HUES6 (cell line): Measurements from ENCODE around the gene SLC38A11.

ENCODE experiments used
- H3K27ac ChIP-seq: 2 replicates; pipeline ENCODE4 v1.7.0; 2013; ENCODE audit warnings: low read depth, mild to moderate bottlenecking, low read length, inconsistent platforms
- H3K27me3 ChIP-seq: 2 replicates; pipeline ENCODE4 v1.6.1; 2013; ENCODE audit warnings: low read length; ENCODE audit not compliant: control insufficient read depth, insufficient read depth
- H3K36me3 ChIP-seq: 2 replicates; pipeline ENCODE4 v1.6.1; 2013; ENCODE audit warnings: low read length; ENCODE audit not compliant: control insufficient read depth, insufficient read depth
- H3K4me1 ChIP-seq: 2 replicates; pipeline ENCODE4 v1.6.1; 2013; ENCODE audit warnings: low read length; ENCODE audit not compliant: control insufficient read depth, insufficient read depth
- H3K4me3 ChIP-seq: 2 replicates; pipeline ENCODE4 v1.5.1; 2013; ENCODE audit warnings: low read depth, low read length
- H3K9ac ChIP-seq: one replicate; pipeline ENCODE4 v1.6.1; 2013; ENCODE audit warnings: mild to moderate bottlenecking, low read length
- H3K9me3 ChIP-seq: 2 replicates; pipeline ENCODE4 v1.6.1; 2013; ENCODE audit warnings: low read depth, low read length; ENCODE audit not compliant: control insufficient read depth, insufficient read depth

Gene SLC38A11

DNA sequence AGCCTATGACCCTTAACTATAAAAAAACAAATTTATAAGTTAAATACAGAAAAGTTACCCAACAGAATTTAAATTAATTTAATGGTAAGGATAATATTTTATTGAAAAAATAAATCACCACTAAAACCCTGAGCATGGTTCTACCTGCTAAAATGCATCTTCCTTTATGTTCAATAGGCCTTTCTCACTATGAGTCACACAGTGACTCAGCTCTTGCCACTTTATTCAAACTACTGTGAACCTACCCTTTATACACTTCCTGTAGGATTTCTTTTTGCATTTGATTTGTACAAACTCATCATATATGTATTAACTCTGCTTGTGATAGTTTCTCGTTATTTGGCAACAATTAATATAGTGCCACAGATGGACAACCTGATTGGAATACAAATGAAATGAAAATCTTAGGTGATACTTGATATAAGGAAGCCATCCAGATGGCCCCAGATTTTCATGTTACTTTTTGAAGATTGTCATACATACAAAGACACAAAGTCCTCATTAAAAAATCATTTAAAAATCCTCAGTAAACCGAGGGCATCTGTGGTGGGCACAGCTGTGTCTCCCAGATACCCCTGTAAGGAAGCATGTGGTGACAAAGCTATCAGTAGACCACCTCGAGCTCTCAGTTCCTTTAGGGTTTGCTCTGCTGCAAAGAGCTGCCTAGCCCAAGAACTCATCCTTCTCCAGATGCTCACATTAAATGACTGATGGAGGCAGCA lies 58.5 kb downstream of the SLC38A11 start:
- Histone ChIP-seq H3K9me3 (no peaks in the 10 kb centered on the region), H3K36me3 (no peaks in the 10 kb centered on the region), H3K4me1 (peaks cover 15% of the 10 kb centered on the region), H3K4me3 (no peak overlapping the region), H3K9ac (no peak overlapping the region), H3K27ac (no peak overlapping the region), H3K27me3 (no peaks in the 10 kb centered on the region)

DNA sequence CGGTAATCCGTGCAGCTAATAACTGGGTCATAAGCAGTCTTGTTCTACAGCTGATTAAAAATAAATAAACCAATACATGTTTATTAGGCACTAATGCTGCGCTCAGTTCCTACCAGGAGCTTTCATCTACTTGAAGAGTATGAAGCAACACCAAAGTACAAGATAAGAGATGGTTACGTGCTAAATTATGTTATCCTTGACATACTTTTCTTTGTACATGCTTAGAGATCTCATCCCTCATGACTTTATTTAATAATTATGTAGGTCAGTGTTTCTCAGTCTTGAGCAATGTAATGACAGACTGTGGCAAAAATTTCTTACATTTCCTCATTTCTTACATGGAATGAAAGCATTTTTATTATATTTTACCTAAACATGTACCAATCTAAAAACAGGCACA lies 59.1 kb downstream of the SLC38A11 start:
- Histone ChIP-seq H3K27ac (no peak overlapping the region), H3K27me3 (no peaks in the 10 kb centered on the region), H3K4me3 (no peak overlapping the region), H3K9ac (no peak overlapping the region), H3K9me3 (no peaks in the 10 kb centered on the region), H3K4me1 (peaks cover 15% of the 10 kb centered on the region), H3K36me3 (no peaks in the 10 kb centered on the region)

DNA sequence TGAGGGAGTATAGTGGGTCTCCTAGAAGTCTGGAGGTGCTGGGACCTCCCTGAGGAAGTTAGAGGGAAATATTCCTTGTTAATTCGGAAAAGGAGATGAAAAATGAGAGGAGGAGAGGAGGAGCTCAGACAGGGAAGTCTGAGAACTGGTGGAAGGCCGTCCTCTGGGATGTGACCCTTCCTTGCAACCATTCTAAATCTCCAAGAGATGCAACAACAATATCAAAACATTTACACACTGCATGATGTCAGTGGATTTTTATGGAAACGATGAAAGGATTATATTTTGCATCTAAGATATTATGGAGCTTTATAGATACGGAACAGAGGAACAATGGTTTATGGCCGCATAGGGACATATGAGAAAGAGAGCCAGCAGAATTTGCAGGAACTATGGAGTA lies 63.9 kb downstream of the SLC38A11 start:
- Histone ChIP-seq H3K36me3 (no peaks in the 10 kb centered on the region), H3K27ac (no peak overlapping the region), H3K9ac (no peak overlapping the region), H3K9me3 (no peaks in the 10 kb centered on the region), H3K4me3 (no peak overlapping the region), H3K4me1 (no peaks in the 10 kb centered on the region), H3K27me3 (no peaks in the 10 kb centered on the region)

DNA sequence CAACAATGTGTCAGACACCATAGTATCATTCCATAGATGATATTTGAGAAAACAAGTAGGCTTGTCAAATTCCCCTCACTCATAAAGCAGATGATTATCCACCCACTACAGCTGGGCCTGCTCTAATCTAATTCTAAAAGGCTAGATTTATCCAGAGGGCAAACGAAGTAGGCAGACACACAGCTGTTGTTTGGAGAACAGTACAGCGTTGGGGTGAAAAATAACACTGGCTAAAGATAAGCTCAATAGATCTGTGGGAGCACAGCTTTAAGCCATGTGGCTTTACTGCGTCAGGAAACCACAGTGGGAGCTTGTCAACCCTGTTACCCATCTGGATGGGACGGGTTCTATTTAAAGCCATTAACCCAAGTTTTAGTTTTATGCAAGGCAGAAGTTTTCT lies 64.8 kb downstream of the SLC38A11 start:
- Histone ChIP-seq H3K9me3 (no peaks in the 10 kb centered on the region), H3K9ac (no peak overlapping the region), H3K27ac (no peak overlapping the region), H3K27me3 (no peaks in the 10 kb centered on the region), H3K36me3 (no peaks in the 10 kb centered on the region), H3K4me3 (no peak overlapping the region), H3K4me1 (no peaks in the 10 kb centered on the region)

DNA sequence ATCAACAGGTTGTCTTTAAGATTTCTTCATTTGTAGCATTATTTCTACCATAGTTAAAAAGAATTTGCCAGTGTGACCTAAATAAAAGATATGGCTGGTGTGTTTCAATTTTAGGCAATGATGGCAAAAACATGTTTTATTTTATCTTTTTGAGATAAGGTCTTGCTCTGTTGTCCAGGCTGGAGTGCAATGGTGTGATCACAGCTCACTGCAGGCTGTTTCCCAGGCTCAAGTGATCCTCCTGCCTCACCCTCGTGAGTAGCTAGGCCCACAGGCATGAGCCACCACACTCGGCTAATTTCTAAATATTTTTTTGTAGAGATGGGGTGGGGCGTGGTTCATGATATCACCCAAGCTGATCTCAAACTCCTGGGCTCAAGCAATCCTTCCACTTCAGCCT lies 66.7 kb downstream of the SLC38A11 start:
- Histone ChIP-seq H3K9me3 (no peaks in the 10 kb centered on the region), H3K27ac (no peak overlapping the region), H3K36me3 (no peaks in the 10 kb centered on the region), H3K4me1 (no peaks in the 10 kb centered on the region), H3K9ac (no peak overlapping the region), H3K4me3 (no peak overlapping the region), H3K27me3 (no peaks in the 10 kb centered on the region)

DNA sequence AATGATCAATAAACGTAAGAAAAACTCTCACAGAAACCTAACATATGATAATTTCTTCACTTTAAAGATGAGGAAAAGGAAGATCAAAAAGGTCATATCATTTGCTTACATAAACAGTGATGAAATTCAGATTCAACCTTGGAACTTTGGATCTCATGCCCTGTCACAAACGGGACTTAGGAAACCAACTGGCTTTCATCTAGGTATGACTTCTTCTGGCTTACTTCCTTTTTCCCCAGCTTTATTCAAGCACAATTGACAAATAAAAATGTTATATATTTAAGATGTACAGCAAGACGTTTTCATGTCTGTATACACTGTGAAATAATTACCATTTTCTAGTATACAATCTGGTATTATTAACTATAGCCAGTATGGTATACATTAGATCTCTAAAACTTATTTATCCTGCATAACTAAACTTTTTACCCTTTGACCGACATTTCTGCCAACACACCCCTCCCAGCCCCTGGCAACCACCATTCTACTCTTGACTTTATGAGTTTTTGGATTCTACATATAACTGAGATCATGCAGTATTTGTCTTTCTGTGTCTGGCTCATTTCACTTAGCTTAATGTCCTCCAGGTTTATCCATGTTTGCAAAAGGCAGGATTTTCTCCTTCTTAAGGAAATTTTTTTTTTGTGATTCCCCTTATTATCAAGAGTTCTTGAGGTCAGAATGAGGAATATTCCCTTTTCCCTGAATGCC lies 67.7 kb downstream of the SLC38A11 start:
- Histone ChIP-seq H3K27ac (no peak overlapping the region), H3K36me3 (no peaks in the 10 kb centered on the region), H3K27me3 (no peaks in the 10 kb centered on the region), H3K4me1 (no peaks in the 10 kb centered on the region), H3K9ac (no peak overlapping the region), H3K4me3 (no peak overlapping the region), H3K9me3 (no peaks in the 10 kb centered on the region)

DNA sequence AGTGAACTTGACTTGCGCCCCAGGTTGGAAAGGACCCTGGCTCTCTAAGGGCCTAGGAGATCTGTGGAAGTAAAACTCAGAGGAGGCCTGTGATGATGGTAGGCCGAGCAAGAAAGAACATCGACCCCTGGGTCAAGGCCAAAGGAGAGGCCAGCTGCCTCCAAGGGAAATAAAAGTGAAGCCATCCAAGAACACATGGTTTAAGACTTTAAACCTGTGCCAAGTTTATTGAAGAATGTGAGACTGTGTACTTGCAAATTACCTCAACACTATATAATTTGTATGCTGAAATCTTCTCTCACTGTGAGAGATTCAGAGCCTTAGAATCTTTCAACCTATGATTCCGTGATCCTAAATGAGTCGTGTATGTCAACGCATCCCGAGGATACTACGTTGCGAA lies 73.0 kb downstream of the SLC38A11 start:
- H3K4me3 ChIP-seq, result no peak overlapping the region
- no peaks in the 10 kb centered on the region for H3K9me3 ChIP-seq
- H3K27ac ChIP-seq, result no peak overlapping the region
- H3K36me3 ChIP-seq, result no peaks in the 10 kb centered on the region
- no peak overlapping the region for H3K9ac ChIP-seq
- H3K4me1 ChIP-seq, result peaks cover 5% of the 10 kb centered on the region; the same call in 1 of the 2 replicates
- H3K27me3 ChIP-seq, result no peaks in the 10 kb centered on the region

DNA sequence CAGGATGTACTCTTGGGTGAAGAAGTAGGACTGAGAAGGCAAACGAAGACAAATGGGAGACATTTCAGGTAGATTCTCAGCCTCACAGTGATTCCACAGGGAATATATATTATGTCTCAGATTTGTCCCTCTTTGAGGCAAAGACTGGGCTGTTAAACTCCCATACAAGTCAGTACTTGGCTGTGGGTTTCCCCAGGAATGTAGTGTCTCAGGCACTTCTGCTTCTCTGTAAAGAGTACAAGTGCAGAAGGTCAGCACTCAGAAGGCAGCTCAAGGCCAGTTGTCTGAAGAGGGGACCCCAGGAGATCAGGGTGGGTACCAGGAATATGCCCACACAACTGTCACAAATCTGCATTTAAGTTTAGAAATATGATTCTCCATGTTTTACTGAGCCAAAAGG lies 73.8 kb downstream of the SLC38A11 start:
- no peaks in the 10 kb centered on the region for H3K36me3 ChIP-seq
- peaks cover 5% of the 10 kb centered on the region; the same call in 1 of the 2 replicates for H3K4me1 ChIP-seq
- no peak overlapping the region for H3K4me3 ChIP-seq
- no peaks in the 10 kb centered on the region for H3K27me3 ChIP-seq
- H3K27ac ChIP-seq, result no peak overlapping the region
- no peak overlapping the region for H3K9ac ChIP-seq
- H3K9me3 ChIP-seq, result no peaks in the 10 kb centered on the region

DNA sequence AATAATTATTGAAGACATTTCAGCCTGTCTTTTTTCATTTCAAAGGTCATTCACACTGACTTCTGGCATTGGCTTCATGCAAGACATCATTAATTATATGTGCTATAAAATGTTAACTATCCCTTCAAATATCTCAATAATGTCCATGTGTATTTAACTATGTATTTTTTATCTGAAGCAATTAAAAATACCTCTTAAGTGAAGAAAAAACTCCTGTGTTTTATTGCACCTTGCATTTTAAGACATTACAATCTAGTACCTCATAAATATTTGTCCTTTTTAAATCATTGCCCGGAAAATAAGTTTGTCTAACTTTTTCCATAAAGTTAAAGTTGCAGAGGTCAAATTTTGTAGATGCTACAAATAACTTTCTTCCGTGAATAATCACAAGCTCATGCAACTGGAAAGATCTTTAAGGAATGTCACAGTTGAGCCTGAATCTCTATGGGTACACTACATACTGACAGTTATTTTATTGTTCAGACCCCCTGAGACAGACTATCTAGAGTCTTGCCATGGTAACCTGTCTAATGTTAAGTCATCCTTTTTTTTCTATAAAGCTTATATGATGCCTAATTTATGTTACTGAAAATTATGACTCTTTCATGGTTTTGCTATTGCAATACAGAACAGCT lies 75.3 kb downstream of the SLC38A11 start:
- Histone ChIP-seq H3K4me3 (no peak overlapping the region), H3K9ac (no peak overlapping the region), H3K27ac (no peak overlapping the region), H3K4me1 (peaks cover 5% of the 10 kb centered on the region; the same call in 1 of the 2 replicates), H3K27me3 (no peaks in the 10 kb centered on the region), H3K9me3 (no peaks in the 10 kb centered on the region), H3K36me3 (no peaks in the 10 kb centered on the region)

DNA sequence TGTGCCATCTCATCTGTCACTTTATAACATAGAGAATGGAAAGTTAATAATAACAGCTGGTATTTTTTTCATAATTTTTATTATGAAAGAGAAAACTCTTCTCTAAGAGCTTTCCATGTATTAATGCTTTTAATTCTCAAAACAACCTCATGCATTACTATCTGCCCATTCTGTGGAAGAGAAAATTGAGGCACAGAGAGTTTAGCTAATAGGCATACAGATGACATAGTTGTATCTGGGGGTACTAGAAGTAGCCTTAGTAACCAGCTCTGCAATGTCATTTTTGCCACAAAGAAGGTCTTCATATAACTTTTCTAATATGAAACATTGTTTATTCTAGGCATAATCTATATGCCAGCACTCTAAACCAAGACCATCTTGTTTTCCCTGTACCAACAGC lies 77.4 kb downstream of the SLC38A11 start:
- H3K4me3 ChIP-seq, result no peak overlapping the region
- H3K36me3 ChIP-seq, result no peaks in the 10 kb centered on the region
- no peaks in the 10 kb centered on the region for H3K9me3 ChIP-seq
- no peak overlapping the region for H3K9ac ChIP-seq
- H3K4me1 ChIP-seq, result peaks cover 5% of the 10 kb centered on the region; the same call in 1 of the 2 replicates
- no peak overlapping the region for H3K27ac ChIP-seq
- no peaks in the 10 kb centered on the region for H3K27me3 ChIP-seq

DNA sequence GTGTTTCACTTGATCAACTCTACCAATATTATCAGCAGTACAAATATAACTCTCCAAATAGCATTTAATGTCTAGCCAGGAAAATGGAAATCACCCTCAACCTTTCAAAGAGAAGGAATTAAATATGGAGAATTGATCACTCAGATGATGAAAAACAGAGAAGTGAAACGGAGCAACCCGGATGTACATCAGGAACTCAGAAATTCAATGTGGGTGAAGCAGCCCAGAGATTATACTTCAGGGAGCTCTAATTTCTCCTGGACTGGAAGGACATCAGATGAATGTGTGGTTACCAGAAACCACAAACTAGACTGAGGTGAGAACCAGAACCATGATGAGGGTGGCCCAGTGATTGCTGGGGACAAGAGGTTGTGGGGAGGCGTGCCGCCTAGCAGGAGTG lies 78.2 kb downstream of the SLC38A11 start:
- Histone ChIP-seq H3K9ac (no peak overlapping the region), H3K27me3 (no peaks in the 10 kb centered on the region), H3K4me3 (no peak overlapping the region), H3K9me3 (no peaks in the 10 kb centered on the region), H3K36me3 (no peaks in the 10 kb centered on the region), H3K4me1 (peaks cover 5% of the 10 kb centered on the region; the same call in 1 of the 2 replicates), H3K27ac (no peak overlapping the region)
